HG03159 (cell line): ENCODE data around the gene HOXD13.

Experiments used
- ATAC-seq: cut with Tn5 transposase; IDR thresholded peaks from one replicate; pipeline ENCODE4 v1.9.1; 2021; ENCODE audit warnings: mild to moderate bottlenecking, moderate library complexity; ENCODE audit not compliant: unreplicated experiment

The HOXD13 gene

DNA sequence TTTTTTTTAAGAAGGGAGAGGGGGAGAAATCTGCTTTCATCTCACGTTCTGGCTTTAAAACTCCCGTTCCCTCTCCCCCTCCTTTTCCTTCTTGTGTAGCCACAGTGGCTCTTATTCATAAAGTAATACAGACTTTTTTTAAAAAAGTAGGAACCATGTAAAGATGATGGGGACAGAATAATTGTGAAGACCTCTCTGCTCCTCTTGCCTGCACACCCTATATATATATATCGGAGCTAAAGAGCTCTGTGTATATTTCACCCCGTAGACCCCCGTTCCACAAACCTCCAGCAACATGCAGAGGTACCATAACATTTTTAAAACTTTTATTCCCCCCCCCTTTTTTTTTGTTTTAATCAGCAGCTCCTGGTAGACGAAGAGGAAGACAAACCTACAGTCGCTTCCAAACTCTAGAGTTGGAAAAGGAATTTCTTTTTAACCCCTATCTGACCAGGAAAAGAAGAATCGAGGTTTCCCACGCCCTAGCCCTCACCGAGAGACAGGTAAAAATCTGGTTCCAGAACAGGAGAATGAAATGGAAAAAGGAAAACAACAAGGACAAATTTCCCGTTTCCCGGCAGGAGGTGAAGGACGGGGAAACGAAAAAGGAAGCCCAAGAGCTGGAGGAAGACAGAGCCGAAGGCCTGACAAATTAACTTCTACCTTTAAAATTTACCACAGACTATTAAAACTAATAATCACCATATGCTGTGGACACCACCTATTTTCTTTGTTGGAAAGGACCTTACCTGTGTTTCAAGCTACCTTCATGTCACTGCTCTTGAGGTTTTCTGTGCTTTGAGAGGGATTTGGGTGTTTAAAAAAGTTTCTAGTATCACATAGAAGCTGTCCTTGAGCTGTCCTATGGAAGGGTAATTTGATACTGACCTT lies 38.7 kb downstream of the HOXD13 start:
- ATAC-seq, result no peak

- ATAC-seq, result no peak
Observed at GRCh38 chr2:176131848-176132158, 39.3 kb downstream of the HOXD13 start.

GRCh38 chr2:176132205-176133171 lies 40.0 kb downstream of the HOXD13 start:
- no peak for ATAC-seq

GRCh38 chr2:176133389-176133788 lies 40.9 kb downstream of the HOXD13 start:
- no peak for ATAC-seq

- ATAC-seq, result no peak
Observed at GRCh38 chr2:176134035-176134434, 41.5 kb downstream of the HOXD13 start.

- ATAC-seq, result no peak
Observed at GRCh38 chr2:176135035-176135440, 42.5 kb downstream of the HOXD13 start.

DNA sequence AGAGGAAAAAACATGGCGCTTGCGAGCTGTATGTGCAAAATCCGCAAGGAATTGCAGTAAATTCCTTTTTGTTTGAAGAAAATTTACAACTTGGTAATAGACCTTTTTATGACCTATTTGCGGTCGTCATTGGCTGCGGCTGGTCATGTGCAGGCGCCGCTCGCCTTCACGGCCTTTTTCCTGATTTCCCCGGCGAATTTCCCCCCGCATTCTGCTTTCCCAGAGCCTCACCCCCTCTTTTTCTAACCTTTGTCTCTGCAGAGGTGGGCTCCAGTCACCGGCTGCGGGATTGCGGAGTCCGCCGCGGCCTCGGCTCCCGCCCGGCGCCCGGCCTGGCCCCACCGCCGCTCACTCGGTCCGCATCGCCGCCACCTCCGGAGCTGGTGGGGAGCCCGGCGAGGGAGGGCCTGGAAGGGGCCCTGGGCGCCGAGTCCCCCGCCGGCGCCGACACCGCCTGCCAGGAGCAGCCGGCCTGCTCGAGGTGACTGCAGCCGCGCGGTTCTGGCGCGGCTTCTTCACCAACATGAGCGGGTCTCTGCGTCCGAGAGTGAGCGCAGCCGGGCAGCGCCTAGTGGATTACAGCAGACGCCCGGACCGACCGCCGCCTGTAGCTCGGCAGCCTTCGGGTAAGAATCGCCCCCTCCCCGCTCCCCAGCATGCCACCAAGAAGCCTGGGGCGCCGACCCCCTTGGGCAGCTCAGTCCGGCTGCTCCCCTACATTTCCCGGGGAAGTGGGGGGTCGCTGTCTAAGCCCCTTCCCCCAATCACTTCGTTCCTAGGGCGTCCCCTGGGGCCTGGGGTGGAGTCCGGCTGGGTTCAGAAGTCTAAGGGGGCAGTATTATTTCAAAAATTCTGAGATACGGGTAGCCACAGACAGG lies 44.1 kb downstream of the HOXD13 start:
- ATAC-seq, result no peak

DNA sequence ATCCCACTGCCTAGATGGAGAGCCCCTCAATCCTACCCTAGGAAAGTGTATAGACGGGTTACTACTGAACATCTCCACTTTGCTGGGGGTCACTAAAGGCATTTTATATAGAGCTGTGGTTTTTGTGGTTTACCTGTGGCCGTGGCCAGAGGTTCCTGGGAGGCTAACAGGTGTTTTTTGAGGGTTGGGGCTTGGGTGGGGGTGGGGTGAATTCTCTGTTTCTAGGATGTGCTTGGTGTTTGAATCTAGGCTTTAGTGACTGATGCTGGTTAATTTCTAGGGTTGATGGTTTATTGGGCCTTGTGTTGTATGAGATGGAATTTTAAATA lies 44.7 kb downstream of the HOXD13 start:
- no peak for ATAC-seq

DNA sequence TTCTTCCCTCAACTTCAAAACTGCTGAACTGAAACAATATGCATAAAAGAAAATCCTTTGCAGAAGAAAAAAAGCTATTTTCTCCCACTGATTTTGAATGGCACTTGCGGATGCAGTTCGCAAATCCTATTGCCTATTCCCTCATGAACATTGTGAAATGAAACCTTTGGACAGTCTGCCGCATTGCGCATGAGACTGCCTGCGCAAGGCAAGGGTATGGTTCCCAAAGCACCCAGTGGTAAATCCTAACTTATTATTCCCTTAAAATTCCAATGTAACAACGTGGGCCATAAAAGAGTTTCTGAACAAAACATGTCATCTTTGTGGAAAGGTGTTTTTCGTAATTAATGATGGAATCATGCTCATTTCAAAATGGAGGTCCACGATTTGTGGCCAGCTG lies 45.4 kb downstream of the HOXD13 start:
- no peak for ATAC-seq

- ATAC-seq, result no peak
Observed at GRCh38 chr2:176138526-176138922, 46.0 kb downstream of the HOXD13 start.

DNA sequence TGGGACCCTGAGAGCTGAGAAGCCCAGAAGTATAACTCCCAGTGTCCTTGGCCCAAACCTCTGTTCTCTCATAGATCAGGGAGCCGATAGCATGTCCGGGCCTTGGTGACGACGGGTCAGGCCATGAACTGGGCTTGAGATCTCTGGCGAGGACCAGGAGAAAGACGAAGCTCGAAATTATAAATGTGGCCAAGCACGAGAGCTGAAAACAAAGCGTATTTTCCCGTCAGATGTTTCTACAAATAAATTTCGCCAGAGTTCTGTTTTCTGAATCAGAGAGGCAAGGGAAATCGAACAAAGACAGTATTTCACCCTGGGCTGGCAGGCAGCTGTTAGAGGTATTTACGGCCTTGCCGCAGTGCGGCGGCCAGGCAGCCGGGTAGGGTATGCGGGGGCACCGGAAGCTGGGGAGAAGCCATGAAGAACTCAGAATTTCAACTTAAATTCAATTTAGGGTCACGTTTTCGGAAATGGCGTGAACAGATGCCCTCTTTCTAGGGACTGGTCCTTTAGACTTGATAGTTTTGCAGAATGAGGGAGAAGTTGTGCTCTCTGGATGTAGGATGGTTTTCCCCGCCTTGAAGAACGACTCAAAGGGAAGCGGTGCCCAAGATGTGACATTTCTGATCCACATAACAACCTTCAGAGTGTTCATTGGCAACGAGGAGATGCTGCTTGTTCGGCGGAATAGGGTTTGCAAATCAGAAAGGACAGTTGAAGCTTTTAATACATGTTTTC lies 46.6 kb downstream of the HOXD13 start:
- no peak for ATAC-seq

GRCh38 chr2:176139661-176140512 lies 47.4 kb downstream of the HOXD13 start:
- no peak for ATAC-seq

DNA sequence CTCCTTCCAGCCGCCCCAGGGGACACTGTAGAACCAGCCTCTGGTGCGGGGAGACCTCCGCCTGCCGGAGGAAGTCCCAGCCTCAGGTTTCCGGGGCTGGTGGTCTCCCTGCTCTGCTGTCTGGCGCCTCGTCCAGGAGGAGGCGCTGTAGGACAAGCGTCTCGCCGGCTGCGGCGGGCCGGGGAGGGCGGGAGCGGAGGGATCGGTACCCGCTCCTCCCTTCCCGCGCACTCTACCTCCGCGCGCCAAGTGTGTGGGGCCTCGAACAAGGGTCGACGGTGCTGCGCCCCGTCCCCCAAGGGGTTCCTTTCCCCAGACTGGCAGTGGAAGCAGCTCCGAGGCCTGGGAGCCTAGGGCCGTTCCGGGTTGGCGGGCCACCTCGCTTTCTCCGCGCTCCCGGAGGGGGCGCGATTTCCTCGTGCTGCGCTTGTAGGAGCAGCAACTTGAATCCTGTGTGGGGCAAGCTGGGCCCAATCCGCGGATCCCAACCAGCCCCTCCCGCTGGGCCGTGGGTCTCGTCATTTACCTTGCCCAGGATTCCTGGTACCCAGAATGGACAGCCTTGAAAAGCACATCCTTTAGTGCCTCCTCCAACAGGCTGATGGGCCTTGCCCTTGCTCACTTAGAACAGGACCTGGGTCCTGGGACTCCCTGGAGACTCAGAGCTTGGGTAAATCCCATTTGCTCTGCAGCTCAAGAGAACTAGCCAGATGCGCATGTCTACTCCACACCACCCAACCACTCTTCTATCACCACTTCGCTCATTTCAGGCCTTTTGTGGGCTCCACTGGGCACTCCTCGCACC lies 48.2 kb downstream of the HOXD13 start:
- ATAC-seq, result peak; percentile 92

- no peak for ATAC-seq
Observed at GRCh38 chr2:176142281-176142680, 49.8 kb downstream of the HOXD13 start.
